OCI-LY1 (cell line): Measurements from ENCODE around the gene FBXO45.

Experiments used
- CTCF ChIP-seq: fragments of 200-600 bp; sonication (generic), shearing (Covaris generic); IDR thresholded peaks from 2 replicates; pipeline ENCODE4 v1.5.1; 2017; ENCODE audit warnings: mild to moderate bottlenecking, antibody characterized with exemption, low read length, moderate library complexity, mixed read lengths
- EZH2 ChIP-seq: fragments of 200-600 bp; sonication (generic), shearing (Covaris generic); IDR thresholded peaks from 2 replicates; pipeline ENCODE4 v1.8.0; 2017; ENCODE audit warnings: borderline replicate concordance, mixed run types, mild to moderate bottlenecking, antibody characterized with exemption, low read length, moderate library complexity, mixed read lengths

- TF ChIP-seq CTCF: no peak
- TF ChIP-seq EZH2: no peak
Observed at GRCh38 chr3:196569003-196569516, 600 bp downstream of the FBXO45 start.
